ENCODE data around the gene ZNF143.

ZNF143 gene

GRCh38 chr11:9574622-9575259, 113.9 kb downstream of the ZNF143 start:
- peak in 2 of 3 donors; percentile 21 to 36 for DNase-seq
- ChIA-PET POLR2A (interaction anchor here (1.2 kb wide), 1 partner anchor 114 kb away, joined by 5 read pairs; the partner anchor contains the start of gene ZNF143), CTCF (interaction anchor here (0.6 to 4.0 kb wide), 9 partner anchors 9 to 159 kb away, joined by 3 to 33 read pairs (median 3); no protein-coding TSS in a partner anchor)
- Histone ChIP-seq H3K9me3 (ENCODE audit: control extremely low read depth in 1 of 5, control insufficient read depth in 4 of 5, insufficient read depth in 2 of 5, low read depth in 1 of 5, low read length in 4 of 5) (no peaks in the 10 kb centered on the region), H3K4me3 (ENCODE audit: control insufficient read depth in 1 of 7, extremely low read depth in 1 of 7, insufficient read depth in 4 of 7, low read depth in 2 of 7, low read length in 6 of 7) (peak overlapping the region; percentile 81 to 95 (median 89)), H3K27ac (ENCODE audit: insufficient read depth in 1 of 2, low read depth in 1 of 2, low read length in 2 of 2, poor library complexity in 1 of 2, severe bottlenecking in 2 of 2) (peak overlapping the region; percentile 78 to 83), H3K36me3 (ENCODE audit: control insufficient read depth in 4 of 4, insufficient read depth in 4 of 4, low read length in 3 of 4) (peaks cover 3 to 42% (median 15%) of the 10 kb centered on the region in 4 experiments), H3K4me1 (ENCODE audit: control extremely low read depth in 1 of 4, control insufficient read depth in 4 of 4, insufficient read depth in 4 of 4, low read length in 3 of 4) (peaks cover 6 to 35% (median 22%) of the 10 kb centered on the region in 4 experiments), H3K27me3 (replicated peaks in 2 of 5; ENCODE audit: control insufficient read depth in 4 of 5, insufficient read depth in 5 of 5, low read length in 4 of 5) (no peaks in the 10 kb centered on the region)
- under 1% methylated on average over 38 of the region's 43 CpGs for WGBS (ENCODE audit: insufficient coverage)

GRCh38 chr11:9575260-9576240, 114.7 kb downstream of the ZNF143 start:
- ChIA-PET CTCF (interaction anchor here (0.6 to 4.0 kb wide), 10 partner anchors 13 to 173 kb away, joined by 3 to 33 read pairs (median 4); no protein-coding TSS in a partner anchor), POLR2A (interaction anchor here (0.6 to 0.9 kb wide), 2 partner anchors 13 to 179 kb away, joined by 3 read pairs; no protein-coding TSS in a partner anchor)
- Histone ChIP-seq H3K4me3 (ENCODE audit: control insufficient read depth in 1 of 7, extremely low read depth in 1 of 7, insufficient read depth in 4 of 7, low read depth in 2 of 7, low read length in 6 of 7) (peak overlapping the region in 6 of 7 experiments; percentile 81 to 95 (median 89)), H3K4me1 (ENCODE audit: control extremely low read depth in 1 of 4, control insufficient read depth in 4 of 4, insufficient read depth in 4 of 4, low read length in 3 of 4) (peaks cover 6 to 35% (median 22%) of the 10 kb centered on the region in 4 experiments), H3K27me3 (replicated peaks in 2 of 5; ENCODE audit: control insufficient read depth in 4 of 5, insufficient read depth in 5 of 5, low read length in 4 of 5) (no peaks in the 10 kb centered on the region), H3K27ac (ENCODE audit: insufficient read depth in 1 of 2, low read depth in 1 of 2, low read length in 2 of 2, poor library complexity in 1 of 2, severe bottlenecking in 2 of 2) (peak overlapping the region; percentile 78 to 83), H3K9me3 (ENCODE audit: control extremely low read depth in 1 of 5, control insufficient read depth in 4 of 5, insufficient read depth in 2 of 5, low read depth in 1 of 5, low read length in 4 of 5) (no peaks in the 10 kb centered on the region), H3K36me3 (ENCODE audit: control insufficient read depth in 4 of 4, insufficient read depth in 4 of 4, low read length in 3 of 4) (peaks cover 6 to 43% (median 17%) of the 10 kb centered on the region in 4 experiments)
- peak in 2 of 3 donors; percentile 20 to 29 for DNase-seq
- 12% methylated on average over 9 of the region's 17 CpGs for WGBS (ENCODE audit: insufficient coverage)

DNA sequence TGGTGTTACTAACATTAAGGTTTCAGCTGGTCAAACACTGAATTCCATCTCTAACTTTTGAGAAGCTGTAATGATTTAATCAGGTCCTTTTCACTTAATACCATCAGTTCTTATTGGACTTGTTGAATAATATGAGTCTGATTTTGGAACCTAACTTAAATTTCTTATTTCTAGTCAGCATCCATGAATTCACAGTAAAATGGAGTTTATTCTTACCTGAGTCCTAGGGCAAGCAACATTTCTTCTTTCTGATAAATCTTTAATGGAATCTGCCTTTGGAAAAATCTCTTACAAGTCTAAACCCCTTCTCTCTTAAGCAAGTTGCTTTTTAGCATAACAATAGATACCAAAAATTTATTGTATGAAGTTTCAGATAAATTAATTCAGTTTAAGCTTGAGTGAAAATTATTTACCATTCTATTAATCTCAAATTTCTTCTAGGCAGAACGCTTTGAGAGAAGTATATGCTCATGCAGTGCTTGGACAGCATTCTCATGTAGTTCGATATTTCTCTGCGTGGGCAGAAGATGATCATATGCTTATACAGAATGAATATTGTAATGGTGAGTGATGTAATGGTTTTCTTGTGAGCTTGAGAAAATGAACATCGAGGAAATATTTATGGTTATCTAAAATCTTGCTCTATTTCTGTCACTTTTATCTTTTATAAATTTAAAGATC, 116.0 kb downstream of the ZNF143 start:
- Histone ChIP-seq H3K4me3 (ENCODE audit: control insufficient read depth in 1 of 7, extremely low read depth in 1 of 7, insufficient read depth in 4 of 7, low read depth in 2 of 7, low read length in 6 of 7) (peak overlapping the region in 2 of 7 experiments; percentile 88 to 95), H3K9me3 (ENCODE audit: control extremely low read depth in 1 of 5, control insufficient read depth in 4 of 5, insufficient read depth in 2 of 5, low read depth in 1 of 5, low read length in 4 of 5) (no peaks in the 10 kb centered on the region), H3K4me1 (ENCODE audit: control extremely low read depth in 1 of 4, control insufficient read depth in 4 of 4, insufficient read depth in 4 of 4, low read length in 3 of 4) (peaks cover 6 to 35% (median 22%) of the 10 kb centered on the region in 4 experiments), H3K27ac (ENCODE audit: insufficient read depth in 1 of 2, low read depth in 1 of 2, low read length in 2 of 2, poor library complexity in 1 of 2, severe bottlenecking in 2 of 2) (peak overlapping the region; percentile 28 to 83), H3K27me3 (replicated peaks in 2 of 5; ENCODE audit: control insufficient read depth in 4 of 5, insufficient read depth in 5 of 5, low read length in 4 of 5) (no peaks in the 10 kb centered on the region), H3K36me3 (ENCODE audit: control insufficient read depth in 4 of 4, insufficient read depth in 4 of 4, low read length in 3 of 4) (peaks cover 16 to 54% (median 23%) of the 10 kb centered on the region in 4 experiments)
- DNase-seq: no peak
- ChIA-PET CTCF (interaction anchor here (0.9 to 4.0 kb wide), 8 partner anchors 11 to 172 kb away, joined by 3 to 33 read pairs (median 6); no protein-coding TSS in a partner anchor), POLR2A (interaction anchor here (0.6 kb wide), 1 partner anchor 23 kb away, joined by 3 read pairs; no protein-coding TSS in a partner anchor)
- 100% methylated on average over 2 of the region's 4 CpGs for WGBS (ENCODE audit: insufficient coverage)

DNA sequence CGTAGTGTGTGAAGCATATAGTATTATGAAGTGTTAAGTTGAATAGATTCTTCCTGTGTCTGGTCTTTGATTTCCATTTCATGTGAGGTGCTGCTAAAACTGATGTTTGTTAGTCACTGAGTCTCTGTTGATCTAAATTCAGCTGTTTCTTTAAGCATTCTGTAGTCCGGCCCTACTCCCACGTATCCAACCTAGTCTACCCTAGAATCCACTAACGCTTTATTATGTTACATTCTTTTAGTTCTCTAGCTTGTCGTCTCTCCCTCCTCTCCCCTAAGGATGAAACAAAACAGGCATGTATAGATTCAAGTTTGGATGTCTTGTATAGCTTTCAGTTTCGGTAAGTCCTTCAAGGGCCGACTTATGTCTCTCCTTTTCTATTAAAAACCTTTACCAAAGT, 116.7 kb downstream of the ZNF143 start:
- Histone ChIP-seq H3K27ac (ENCODE audit: insufficient read depth in 1 of 2, low read depth in 1 of 2, low read length in 2 of 2, poor library complexity in 1 of 2, severe bottlenecking in 2 of 2) (peak overlapping the region in 1 of 2 experiments; percentile 35), H3K27me3 (replicated peaks in 2 of 5; ENCODE audit: control insufficient read depth in 4 of 5, insufficient read depth in 5 of 5, low read length in 4 of 5) (no peaks in the 10 kb centered on the region), H3K9me3 (ENCODE audit: control extremely low read depth in 1 of 5, control insufficient read depth in 4 of 5, insufficient read depth in 2 of 5, low read depth in 1 of 5, low read length in 4 of 5) (no peaks in the 10 kb centered on the region), H3K4me3 (ENCODE audit: control insufficient read depth in 1 of 7, extremely low read depth in 1 of 7, insufficient read depth in 4 of 7, low read depth in 2 of 7, low read length in 6 of 7) (no peak overlapping the region), H3K4me1 (ENCODE audit: control extremely low read depth in 1 of 4, control insufficient read depth in 4 of 4, insufficient read depth in 4 of 4, low read length in 3 of 4) (peaks cover 3 to 28% (median 19%) of the 10 kb centered on the region in 4 experiments), H3K36me3 (ENCODE audit: control insufficient read depth in 4 of 4, insufficient read depth in 4 of 4, low read length in 3 of 4) (peaks cover 19 to 60% (median 28%) of the 10 kb centered on the region in 4 experiments)
- WGBS (ENCODE audit: insufficient coverage): 96% methylated on average over 3 of the region's 7 CpGs
- DNase-seq: no peak
- POLR2A ChIA-PET: interaction anchor here (0.6 kb wide), 1 partner anchor 22 kb away, joined by 3 read pairs; no protein-coding TSS in a partner anchor
- CTCF ChIA-PET: interaction anchor here (0.9 to 4.0 kb wide), 8 partner anchors 11 to 171 kb away, joined by 3 to 33 read pairs (median 6); no protein-coding TSS in a partner anchor

Measured in common myeloid progenitor, CD34-positive (primary cell).